ENCODE results near the gene PDCD1. TPM values are rescaled to one million over a fixed set of nuclear protein-coding genes. Genes with fewer than 3 reads are reported as not detected.

The PDCD1 gene
- polyA plus RNA-seq, 1 donor (not counting 4 experiments of a cell fraction or from before 2014, with no cell fraction given), result not detected

DNA sequence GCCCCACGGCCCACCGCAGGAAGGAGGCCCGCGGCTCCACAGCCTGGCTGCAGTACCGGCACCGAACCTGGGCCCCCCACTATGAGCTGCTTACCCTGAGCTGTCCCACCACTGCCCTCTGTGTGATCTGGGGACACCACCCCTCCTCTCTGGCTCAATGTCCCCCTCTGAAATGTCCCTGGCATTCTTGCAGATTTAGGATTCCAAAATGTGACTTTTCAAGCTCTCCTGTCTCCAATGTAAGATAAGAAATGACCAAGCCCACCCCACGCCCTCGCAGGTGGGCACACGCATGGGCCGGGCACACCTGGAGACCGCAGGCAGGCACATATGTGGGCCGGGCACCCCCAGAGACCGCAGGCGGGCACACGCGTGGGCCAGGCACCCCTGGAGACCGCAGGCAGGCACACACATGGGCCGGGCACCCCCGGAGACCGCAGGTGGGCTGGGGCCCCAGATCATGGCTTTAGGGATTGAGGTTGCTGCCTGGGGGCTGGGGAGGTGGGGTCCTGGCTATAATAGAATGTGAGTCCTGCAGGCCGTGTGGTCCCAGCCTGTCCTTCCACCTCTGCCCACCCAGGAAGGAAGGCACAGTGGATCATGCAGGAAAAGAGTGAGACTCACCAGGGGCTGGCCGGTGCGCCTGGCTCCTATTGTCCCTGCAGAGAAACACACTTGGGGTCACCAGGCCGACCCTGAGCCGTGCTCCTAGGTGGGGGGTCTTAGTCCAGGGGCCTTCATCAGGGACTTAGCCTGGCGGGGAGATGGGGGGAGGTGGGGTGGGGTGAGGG lies 7.2 kb downstream of the PDCD1 start:
- H3K4me2 ChIP-seq (ENCODE audit: control insufficient read depth, extremely low read depth, insufficient read depth, low read depth, low read length), result no peak overlapping the region
- dilution Hi-C loops (cut with MboI; ENCODE audit: extremely low pct_ligation_motif_present, low sequenced_read_pairs), result no loop called here
- H3K36me3 ChIP-seq (ENCODE audit: control insufficient read depth in 2 of 2, extremely low read depth in 1 of 2, insufficient read depth in 2 of 2, low read length in 2 of 2), result no peaks in the 10 kb centered on the region
- no peak overlapping the region for H3K9ac ChIP-seq (ENCODE audit: control insufficient read depth, extremely low read depth, insufficient read depth, low read length)
- no peaks in the 10 kb centered on the region for H3K9me3 ChIP-seq (ENCODE audit: control insufficient read depth, low read depth, low read length)
- H3K27me3 ChIP-seq (ENCODE audit: control insufficient read depth, extremely low read depth, insufficient read depth, low read length), result peaks cover 8% of the 10 kb centered on the region
- FAIRE-seq (no peak), DNase-seq (ENCODE audit: low read depth, low spot score) (no peak)
- no peak overlapping the region for H2AFZ ChIP-seq (ENCODE audit: control insufficient read depth, low read length)
- H3K79me2 ChIP-seq (ENCODE audit: control insufficient read depth, insufficient read depth, low read length), result no peaks in the 10 kb centered on the region
- no peaks in the 10 kb centered on the region for H3K4me1 ChIP-seq (ENCODE audit: control insufficient read depth, extremely low read depth, insufficient read depth, low read length)
- H3K9me1 ChIP-seq (ENCODE audit: control insufficient read depth, extremely low read depth, insufficient read depth, low read length), result no peaks in the 10 kb centered on the region
- no peak overlapping the region for H3K4me3 ChIP-seq (ENCODE audit: control insufficient read depth in 2 of 3, extremely low read depth in 1 of 3, insufficient read depth in 2 of 3, low read depth in 1 of 3, low read length in 3 of 3)
- no peak for TF ChIP-seq EZH2 (IDR thresholded peaks at IDR 0.05; ENCODE audit: low read length)
- TF ChIP-seq, protein P1, sequence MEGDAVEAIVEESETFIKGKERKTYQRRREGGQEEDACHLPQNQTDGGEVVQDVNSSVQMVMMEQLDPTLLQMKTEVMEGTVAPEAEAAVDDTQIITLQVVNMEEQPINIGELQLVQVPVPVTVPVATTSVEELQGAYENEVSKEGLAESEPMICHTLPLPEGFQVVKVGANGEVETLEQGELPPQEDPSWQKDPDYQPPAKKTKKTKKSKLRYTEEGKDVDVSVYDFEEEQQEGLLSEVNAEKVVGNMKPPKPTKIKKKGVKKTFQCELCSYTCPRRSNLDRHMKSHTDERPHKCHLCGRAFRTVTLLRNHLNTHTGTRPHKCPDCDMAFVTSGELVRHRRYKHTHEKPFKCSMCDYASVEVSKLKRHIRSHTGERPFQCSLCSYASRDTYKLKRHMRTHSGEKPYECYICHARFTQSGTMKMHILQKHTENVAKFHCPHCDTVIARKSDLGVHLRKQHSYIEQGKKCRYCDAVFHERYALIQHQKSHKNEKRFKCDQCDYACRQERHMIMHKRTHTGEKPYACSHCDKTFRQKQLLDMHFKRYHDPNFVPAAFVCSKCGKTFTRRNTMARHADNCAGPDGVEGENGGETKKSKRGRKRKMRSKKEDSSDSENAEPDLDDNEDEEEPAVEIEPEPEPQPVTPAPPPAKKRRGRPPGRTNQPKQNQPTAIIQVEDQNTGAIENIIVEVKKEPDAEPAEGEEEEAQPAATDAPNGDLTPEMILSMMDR (optimal IDR thresholded peaks at IDR 0.05 in 1 of 3, IDR thresholded peaks at IDR 0.05 in 1 of 3, conservative IDR thresholded peaks at IDR 0.05 in 1 of 3; ENCODE audit: extremely low read depth in 1 of 3, insufficient read depth in 2 of 3, low read length in 3 of 3), result no peak
- H3K27ac ChIP-seq (ENCODE audit: control insufficient read depth, insufficient read depth, low read length), result no peak overlapping the region
- no peaks in the 10 kb centered on the region for H4K20me1 ChIP-seq (ENCODE audit: control insufficient read depth, extremely low read depth, insufficient read depth, low read length)

DNA sequence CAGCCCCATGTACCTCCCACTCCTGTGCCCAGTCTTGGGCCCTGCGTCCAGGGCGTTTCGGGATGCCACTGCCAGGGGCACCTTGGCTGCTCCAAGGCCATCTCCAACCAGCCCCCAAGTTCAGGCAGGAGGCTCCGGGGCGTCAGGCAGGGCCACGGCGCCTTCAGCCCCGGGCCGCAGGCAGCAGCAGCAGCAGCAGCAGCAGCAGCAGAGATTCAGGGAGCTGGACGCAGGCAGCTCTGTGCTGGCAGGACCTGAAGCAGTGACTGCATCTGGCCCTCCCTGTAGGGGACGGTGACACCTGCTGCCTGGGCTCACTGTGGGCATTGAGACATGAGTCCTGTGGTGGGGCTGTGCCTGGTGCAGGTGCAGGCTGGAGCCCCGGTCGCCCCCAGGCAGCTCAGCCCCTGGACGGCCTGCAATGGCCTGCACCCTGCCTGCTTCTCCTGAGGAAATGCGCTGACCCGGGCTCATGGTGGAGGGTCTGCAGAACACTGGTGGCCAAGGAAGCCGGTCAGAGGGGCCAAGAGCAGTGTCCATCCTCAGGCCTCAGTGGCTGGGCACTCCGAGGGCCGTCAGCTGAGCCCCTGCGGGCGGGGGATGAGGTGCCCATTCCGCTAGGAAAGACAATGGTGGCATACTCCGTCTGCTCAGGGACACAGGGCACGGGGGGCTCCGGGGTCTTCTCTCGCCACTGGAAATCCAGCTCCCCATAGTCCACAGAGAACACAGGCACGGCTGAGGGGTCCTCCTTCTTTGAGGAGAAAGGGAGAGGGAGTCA lies 8.0 kb downstream of the PDCD1 start:
- H3K79me2 ChIP-seq (ENCODE audit: control insufficient read depth, insufficient read depth, low read length), result no peaks in the 10 kb centered on the region
- H3K9ac ChIP-seq (ENCODE audit: control insufficient read depth, extremely low read depth, insufficient read depth, low read length), result no peak overlapping the region
- H3K4me1 ChIP-seq (ENCODE audit: control insufficient read depth, extremely low read depth, insufficient read depth, low read length), result no peaks in the 10 kb centered on the region
- TF ChIP-seq, protein P1 (optimal IDR thresholded peaks at IDR 0.05 in 1 of 3, IDR thresholded peaks at IDR 0.05 in 1 of 3, conservative IDR thresholded peaks at IDR 0.05 in 1 of 3; ENCODE audit: extremely low read depth in 1 of 3, insufficient read depth in 2 of 3, low read length in 3 of 3), result no peak
- TF ChIP-seq EZH2 (IDR thresholded peaks at IDR 0.05; ENCODE audit: low read length), result no peak
- no peak overlapping the region for H3K4me2 ChIP-seq (ENCODE audit: control insufficient read depth, extremely low read depth, insufficient read depth, low read depth, low read length)
- FAIRE-seq (no peak), DNase-seq (ENCODE audit: low read depth, low spot score) (no peak)
- no peaks in the 10 kb centered on the region for H3K9me3 ChIP-seq (ENCODE audit: control insufficient read depth, low read depth, low read length)
- dilution Hi-C loops (cut with MboI; ENCODE audit: extremely low pct_ligation_motif_present, low sequenced_read_pairs), result no loop called here
- H4K20me1 ChIP-seq (ENCODE audit: control insufficient read depth, extremely low read depth, insufficient read depth, low read length), result no peaks in the 10 kb centered on the region
- no peaks in the 10 kb centered on the region for H3K9me1 ChIP-seq (ENCODE audit: control insufficient read depth, extremely low read depth, insufficient read depth, low read length)
- H3K36me3 ChIP-seq (ENCODE audit: control insufficient read depth in 2 of 2, extremely low read depth in 1 of 2, insufficient read depth in 2 of 2, low read length in 2 of 2), result no peaks in the 10 kb centered on the region
- no peak overlapping the region for H3K4me3 ChIP-seq (ENCODE audit: control insufficient read depth in 2 of 3, extremely low read depth in 1 of 3, insufficient read depth in 2 of 3, low read depth in 1 of 3, low read length in 3 of 3)
- H2AFZ ChIP-seq (ENCODE audit: control insufficient read depth, low read length), result no peak overlapping the region
- peaks cover 15% of the 10 kb centered on the region for H3K27me3 ChIP-seq (ENCODE audit: control insufficient read depth, extremely low read depth, insufficient read depth, low read length)
- H3K27ac ChIP-seq (ENCODE audit: control insufficient read depth, insufficient read depth, low read length), result no peak overlapping the region

Measured in keratinocyte (primary cell).